Midbrain (tissue), 1 donor: ENCODE data around the gene SH3RF1.
"Not testable (repeated sequence)": the region's sequence is repeated elsewhere in the genome, so short reads cannot be mapped to it uniquely, and the experiment has no call there.

Experiments
- DNase-seq: peaks from one replicate; lab custom pipeline; 2025; lab: John Stamatoyannopoulos, UW

Gene SH3RF1

DNA sequence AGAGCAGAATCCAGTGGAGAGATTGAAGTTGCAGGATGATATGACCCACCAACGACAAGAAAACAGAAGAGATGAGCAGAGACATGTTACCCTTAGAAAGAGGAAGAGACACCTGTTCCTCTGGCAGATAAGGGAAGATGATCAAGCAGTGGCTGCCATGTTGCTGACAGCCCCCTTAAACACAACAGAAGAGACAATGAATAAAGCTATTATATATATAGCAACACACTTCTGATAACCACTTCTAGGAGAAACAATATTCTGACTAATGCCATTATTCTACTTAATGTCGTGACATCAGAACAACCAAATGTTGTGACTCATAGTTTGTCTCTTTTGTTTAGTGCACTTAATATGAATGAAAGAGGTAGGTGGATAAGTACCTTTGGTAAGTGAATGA is 44.9 kb downstream of the SH3RF1 start:
- no peak for DNase-seq

DNA sequence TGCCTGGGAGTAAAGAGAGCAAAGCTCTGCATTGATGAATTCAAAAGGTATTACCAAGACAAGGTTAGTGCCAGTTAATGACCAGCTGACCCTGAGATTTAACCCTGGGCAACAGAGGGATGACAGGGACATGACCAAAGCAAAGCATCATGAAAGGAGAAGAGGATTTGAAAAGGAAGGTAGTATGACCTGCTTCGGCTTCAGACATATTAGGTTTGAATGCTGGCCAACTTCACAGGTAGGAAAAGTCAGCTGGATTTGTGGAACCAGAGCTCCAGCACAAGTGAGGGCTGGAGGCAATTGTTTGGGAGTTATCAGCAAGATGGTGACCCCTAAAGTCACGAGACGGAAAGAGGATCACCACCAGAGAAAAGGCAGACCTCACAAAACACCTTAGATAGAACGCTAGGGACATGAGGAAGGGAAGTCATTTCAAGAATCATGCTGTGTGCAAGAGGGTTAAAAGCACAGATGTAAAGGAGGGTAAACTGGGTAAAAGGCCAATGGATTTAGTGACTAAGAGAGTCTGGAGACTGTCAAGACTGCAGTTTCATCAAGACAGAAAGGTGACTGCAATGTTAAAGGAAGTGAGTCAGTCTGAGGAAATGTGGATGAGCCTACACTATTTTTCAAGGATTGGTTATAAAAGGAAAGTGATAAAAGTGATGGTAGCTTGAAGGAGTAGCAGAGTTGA is 45.6 kb downstream of the SH3RF1 start:
- DNase-seq, result no peak

DNA sequence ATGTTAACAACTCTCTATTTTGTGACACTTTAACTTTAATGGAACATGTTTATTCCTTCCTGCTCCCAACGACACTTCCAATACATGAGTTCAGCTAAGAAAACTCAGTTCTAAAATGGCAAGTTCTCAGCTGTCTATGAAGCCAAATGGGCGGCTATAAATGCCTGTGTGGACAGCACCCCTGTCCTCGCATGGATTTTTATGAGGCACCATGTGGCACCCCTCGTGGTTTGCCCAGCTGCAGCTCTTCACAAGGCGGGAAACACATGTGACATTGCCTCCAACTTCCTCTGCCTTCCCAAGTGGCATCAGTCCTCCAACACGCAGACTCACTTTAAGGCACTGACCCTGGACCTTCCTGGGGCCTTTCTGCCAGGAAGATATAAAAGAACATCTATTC is 48.0 kb downstream of the SH3RF1 start:
- DNase-seq, result no peak

DNA sequence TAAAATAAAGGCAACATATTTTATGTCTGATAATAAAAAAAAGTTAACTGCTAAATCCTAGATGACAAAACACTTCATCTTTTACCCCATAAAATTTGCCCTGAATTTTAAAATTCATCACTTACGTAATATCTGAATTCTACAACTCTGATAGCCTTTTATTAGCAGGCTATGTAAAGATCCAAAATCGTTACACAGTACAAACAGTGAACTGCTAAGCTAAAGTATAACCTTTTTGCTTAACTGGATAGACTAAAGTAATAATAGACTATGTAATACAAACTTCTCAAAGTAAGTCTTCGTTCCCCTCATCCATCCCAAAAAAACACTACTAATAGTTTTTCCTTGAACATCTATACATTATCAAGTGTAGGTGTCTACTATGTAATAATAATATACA is 49.1 kb downstream of the SH3RF1 start:
- DNase-seq, result no peak

DNA sequence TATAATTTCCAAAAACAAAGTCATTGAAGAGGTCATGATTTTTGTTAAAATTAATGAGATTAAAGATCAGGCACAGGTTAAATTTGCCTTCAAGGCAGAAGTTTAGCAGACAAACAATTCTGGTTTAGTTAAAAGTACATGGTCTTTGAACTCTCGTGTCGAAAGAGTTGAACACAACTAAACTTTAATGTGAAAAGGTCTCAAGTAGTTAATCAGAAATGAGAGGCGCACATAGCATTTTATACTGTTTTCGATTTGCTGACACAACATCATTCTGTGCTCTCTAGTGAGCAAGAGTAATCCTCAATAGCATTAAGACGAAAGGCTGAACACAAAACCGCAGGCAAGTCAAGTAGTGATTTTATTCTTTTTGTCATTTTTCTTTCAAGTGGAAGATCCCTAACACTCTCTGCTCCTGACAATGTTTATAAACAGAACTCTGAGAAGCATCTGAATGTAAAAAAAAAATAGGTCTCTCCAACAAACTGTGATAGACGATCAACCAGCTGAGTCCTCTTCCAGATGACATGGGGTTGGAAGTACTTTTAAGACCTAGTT is 49.8 kb downstream of the SH3RF1 start:
- DNase-seq, result no peak

DNA sequence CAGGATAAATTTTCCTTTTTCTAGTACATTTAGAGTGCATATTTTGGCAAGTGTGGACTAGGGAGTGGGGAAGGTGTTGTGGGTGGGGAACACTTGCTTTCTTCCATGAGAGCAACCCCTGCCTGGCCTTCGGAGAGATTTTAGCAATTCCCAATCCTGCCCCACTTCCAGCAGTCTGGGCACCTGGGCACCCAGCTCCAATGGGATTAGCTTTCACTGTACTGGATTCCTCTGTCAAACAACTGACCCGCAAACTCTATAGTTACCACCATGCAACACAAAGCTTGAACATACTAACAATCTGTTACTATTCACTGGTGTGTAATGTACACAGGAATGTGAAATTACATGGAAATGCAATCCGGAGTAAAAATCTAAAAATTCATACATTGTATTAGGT is 50.3 kb downstream of the SH3RF1 start:
- no peak for DNase-seq

DNA sequence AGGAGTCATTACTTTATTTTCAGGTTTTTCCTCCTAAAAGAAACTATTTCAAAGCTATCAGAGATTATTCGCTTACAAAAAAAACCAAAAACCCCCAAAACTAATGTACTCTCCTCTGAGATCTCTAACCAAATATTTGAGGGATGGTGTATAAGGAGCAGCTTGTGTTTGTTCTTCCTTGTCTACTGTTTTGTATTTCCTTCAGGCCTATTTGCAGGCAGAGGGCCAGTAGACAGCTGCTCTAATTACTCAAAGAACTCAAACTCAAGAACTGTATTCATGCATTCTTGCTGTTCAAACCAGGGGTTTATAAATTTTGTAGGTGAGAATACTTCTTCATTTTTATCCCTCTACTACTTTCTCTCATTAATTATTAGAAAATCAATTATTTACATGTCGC is 51.3 kb downstream of the SH3RF1 start:
- no peak for DNase-seq

DNA sequence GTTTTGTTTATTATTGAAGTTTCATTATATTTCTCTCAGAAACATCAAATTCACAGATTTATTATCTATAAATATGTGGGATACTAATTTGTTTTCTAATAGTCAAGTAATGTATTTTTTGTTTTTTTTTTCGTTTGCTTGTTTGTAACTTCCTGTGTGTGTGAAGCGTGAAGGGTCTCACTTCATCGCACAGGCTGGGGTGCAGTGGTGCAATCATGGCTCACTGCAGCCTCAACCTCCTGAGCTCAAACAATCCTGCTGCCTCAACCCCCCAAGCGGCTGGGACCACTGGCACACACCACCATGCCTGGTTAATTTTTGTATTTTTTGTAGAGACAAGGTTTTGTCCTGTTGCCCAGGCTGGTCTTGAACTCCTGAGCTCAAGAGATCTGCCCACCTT is 55.1 kb downstream of the SH3RF1 start:
- DNase-seq, result no peak

DNA sequence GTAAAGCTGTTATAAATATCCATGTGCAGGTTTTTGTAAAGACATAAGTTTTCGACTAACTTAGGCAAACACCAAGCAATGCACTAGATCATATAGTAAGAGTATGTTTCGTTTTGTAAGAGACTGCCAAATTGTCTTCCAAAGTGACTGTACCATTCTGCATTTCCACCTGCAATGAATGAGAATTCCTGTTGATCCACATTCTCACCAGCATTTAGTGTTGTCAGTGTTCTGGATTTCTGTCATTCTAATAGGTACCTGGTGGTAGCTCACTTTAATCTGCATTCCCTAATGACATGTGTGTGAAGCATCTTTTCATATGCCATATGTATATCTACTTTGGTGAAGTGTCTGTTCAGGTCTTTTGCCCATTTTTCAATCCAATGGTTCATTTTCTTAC is 57.8 kb downstream of the SH3RF1 start:
- DNase-seq, result no peak

DNA sequence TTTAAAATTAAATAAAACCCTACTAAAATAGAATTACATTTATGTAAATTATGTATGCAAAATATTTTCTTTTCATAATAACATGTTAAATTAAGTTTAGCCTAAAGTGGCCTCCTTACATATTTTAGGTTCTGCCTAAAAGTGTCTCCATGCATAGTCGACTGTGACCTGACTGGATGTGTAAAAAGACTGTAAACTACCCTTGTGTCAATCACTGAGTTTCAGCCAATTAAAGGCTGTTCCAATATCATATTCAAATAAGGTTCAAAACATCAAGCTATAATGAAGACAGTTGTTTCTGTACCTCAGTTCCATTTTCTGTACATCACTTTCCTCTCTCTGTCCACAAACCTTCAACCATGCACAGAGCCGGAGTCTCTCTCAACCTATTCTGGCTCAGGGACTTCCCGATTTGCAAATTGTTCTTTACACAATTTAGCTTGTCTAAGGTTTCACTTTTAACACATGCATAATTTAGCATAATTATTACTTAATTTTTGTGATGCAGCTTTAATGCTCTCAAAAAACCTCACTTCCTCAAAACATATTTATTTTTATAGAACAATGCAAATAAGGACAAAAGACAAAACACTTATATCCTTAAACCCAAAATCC is 60.1 kb downstream of the SH3RF1 start:
- DNase-seq, result no peak

DNA sequence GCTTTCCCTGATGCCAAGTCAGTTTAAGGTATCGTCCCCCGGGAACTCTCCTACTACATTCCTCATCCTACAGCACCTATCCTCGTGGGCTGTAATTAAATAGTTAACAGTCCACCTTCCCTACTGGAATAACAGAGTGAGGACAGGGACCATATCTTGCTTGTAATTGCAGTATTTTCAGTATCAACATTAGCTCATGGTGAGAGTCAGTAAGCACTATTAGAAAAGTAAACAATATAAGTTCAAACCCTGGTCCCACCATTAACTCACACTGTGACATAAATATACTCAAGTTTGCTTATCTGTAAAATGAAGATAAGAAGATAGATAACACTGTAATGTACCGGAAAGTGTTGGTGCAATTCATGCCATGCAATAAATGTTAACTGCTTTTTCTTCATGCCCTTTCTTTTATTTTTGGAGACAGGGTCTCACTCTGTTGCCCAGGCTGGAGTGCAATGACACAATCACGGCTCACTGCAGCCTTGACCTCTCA is 61.3 kb downstream of the SH3RF1 start:
- DNase-seq, result no peak

DNA sequence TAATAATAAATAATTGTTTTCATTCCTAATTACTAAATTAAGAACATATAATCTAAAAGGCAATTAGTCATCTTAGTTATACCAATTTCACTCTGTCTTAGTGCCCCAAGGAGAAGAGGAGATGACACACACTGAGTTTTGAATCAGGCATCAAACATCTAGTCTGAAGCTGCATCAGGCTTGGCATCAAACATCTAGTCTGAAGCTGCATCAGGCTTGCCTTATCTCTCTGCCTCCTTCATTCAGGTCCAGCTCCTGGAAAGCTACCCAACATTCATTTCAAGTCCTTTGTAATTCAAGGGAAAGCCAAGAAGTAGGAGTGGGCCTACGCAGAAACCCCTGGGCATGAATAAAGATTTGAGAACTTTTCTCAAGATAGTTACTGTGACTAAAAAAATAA is 62.2 kb downstream of the SH3RF1 start:
- no peak for DNase-seq

DNA sequence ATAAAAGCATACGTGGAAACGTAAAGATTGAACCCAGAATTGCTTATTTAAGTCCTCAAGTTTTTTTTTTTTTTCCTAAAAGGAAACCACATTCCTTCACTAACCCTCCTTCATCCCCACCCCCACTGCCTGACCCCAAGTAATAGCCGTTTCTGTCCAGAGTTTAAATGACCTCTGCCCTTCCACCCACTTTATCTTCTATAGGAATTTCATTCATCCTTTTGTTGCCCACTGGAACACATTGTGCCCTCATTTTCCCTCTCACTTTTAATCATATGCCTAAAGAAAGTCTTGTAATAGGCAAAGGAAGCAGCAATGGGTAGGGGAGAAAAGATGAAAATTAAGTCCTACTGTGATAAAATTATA is 62.7 kb downstream of the SH3RF1 start:
- no peak for DNase-seq

DNA sequence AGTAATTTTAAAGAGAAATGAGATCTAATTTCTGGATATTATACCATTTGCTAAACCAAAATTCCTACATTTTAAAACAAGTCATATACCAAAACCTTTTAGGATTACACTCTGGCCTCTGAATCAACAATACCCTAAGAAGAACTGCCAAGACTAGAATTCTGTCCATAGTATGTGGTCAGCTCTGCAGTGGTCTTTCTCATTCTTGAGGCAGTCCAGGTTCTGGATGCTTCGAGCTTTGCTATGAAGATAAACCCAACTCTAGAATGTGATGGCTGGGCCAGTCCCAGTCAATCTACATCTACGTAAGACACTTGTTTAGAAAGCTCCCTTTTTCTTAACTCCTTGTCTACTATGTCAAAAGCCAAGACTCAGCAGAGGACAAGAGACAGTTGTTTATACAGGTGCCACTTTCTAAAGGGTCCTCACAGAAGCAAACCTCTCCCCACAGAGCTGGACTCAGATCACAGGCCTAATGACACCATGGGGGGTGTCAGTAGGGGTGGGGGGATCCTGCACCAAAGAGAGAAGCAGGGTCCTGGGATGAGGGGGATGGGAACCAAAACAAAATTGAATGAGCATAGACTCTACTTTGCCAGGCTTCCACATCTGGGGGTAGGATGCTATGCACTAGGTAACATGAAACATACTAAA is 63.2 kb downstream of the SH3RF1 start:
- no peak for DNase-seq

DNA sequence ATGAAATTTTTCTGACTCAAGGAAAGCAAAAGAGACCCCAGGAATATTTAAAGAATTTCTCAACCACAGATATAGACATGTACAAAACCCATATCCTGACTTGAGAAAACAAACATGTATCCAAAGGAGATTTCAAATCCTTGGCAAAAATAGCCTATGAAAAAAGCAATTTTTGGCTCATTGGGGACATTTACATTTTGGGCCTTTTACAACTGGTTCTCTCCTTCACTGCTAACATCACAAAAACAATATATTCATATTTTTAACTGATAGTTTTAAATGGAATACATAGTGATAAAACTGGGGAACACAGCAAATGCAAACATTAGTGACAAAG is 65.0 kb downstream of the SH3RF1 start:
- DNase-seq, result no peak

DNA sequence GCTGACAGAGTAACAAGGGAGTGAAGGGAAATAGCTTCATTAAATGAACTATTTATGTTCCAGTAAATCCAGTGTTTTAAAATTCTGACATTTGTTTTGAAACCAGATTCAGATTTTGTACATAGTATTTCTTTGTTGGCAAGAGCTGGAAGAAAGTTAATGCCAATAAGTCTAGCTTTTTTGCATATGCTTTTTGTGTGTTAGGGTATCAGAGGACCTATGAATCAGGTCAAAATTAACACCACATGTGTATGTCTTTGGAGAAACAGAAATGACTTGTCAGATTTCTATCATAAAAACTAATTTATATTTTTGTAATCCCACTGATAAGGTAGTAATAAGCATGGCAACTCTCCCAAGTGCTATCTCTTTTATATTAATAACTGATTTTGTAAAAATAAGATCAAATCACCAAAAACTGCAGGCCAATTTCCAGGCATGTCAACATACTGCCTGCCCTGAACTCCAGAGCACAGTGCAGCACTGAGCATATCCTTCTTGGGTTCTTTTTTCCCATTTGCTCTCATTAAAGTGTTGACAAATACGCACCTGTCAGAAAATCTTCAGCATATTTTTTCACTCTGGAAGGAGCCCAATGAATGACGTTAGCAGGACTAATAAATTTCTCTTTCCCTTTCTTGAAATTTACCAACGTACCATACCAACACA is 65.5 kb downstream of the SH3RF1 start:
- DNase-seq, result no peak

DNA sequence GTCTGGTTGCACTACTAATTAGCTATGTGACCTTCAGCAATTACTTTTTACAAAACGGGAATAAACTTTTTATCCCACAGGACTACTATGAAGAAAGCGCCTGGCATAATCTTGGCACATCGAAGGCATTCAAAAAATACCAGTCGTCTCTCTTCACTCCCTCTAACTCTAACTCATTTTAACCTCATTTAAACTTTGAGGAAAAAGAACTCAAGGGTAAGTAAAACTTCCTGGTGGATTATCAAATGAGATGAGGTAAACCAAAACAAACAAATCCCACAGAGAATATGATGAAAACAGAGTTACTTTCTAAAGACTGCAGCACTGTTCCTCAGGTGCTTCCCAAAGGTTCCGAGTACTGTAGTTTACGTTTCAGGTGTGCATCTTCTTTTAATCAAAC is 66.9 kb downstream of the SH3RF1 start:
- DNase-seq, result no peak

DNA sequence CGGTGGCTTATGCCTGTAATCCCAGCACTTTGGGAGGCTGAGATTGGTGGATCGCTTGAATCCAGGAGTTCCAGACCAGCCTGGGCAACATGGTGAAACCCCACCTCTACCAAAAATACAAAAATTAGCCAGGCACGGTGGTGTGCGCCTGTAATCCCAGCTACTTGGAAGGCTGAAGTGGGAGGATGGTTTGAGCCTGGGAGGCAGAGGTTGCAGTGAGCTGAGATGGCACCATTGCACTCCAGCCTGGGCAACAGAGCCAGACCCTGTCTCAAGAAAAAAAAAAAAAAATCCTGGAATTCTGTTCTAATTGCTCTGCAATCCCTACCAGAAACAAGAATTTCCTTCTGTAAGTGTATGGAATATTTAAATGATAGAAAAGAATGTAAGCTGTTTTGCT is 67.5 kb downstream of the SH3RF1 start:
- not testable (repeated sequence) for DNase-seq

DNA sequence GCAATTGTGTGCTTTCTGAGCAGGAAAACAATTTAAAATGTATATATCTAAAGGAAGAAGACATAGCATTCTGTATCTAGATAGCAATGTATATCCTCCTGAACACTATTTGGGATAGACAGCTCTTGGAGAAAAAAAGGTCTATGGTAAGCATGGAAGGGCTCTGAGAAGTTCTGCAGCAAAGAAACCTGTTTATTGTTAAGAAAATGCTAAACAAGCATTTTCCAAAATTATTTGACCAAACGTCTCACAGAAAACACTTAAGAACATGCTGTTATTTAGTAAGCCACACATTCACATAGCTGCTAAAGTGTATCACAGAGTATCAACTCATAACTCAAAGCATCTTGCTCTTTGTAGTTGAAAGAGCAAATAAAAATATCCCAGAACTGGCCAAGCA is 67.9 kb downstream of the SH3RF1 start:
- no peak for DNase-seq

DNA sequence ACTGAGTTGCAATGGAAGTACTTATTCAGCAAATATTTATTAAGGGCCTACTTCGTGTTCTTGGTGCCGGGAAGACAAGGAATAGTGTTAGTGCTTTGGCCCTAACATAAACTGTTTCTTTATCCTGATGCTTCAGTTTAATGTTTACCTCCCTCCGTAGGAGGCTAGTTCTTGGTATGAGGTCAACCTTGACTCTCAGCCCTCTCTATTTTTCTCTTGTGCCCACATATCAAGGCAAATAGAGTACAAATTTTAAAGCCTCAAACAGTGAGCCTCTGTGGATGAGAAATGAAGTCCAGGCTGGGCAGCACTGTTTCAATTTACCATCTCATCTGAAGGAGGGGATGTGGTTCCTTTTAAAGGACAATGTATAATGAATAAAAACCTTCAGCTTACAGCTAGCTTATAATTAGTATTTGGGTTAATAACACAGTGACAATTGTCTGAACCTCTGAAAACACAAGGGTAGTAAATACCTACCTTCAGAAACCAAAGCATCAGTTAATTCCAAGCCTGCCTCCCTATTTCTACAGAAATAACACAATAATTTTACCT is 68.5 kb downstream of the SH3RF1 start:
- no peak for DNase-seq

DNA sequence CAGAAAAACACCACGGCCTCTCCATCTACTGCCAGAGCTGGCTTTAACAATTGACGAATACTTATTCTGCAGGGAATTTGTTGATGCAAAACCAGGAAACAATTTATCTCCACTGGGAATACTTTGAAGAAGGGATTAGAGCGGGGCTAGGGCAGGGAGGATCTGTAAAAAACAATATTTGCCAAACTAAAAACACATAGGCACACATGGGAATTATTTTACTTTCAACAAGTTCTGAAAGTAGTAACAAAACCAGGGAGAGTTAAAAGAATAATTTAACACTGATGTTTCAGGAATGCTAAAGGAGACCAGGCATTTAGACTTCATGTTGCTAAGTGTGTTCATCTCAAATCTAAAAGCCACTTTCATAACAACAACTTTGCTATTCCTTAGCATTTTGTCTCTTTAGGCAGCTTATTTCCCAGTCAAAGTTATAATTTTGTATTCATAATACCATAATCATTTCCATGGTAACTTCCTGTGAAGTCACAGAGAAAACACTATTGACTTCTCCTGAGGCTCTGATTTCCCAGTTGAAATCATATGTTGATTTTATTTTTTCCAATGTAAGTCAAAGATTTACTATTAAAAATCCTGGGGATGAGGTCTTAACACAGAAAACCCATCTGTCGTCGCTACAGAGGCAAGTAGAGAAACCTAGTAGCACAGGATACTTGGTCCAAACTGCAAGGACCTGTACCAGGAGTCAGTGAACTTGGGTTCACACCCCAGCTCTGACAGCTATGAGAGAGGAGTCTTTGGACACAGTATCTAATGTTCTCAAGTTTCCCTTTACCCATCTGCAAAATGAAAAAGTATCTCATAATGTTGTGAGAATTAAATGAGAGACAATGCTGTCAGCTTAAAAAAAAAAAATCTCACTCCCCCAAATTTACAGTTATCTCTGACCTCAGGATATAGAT is 69.3 kb downstream of the SH3RF1 start:
- no peak for DNase-seq
